Fibroblast of the aortic adventitia (primary cell): ENCODE results near the gene MYH7. TPM values are rescaled to one million over a fixed set of nuclear protein-coding genes. Genes with fewer than 3 reads are reported as not detected.

Experiments used
- DNase-seq: peaks from one replicate; pipeline ENCODE4 v3.0.0-alpha.2; 2010; ENCODE audit warnings: low read depth
- H3K4me3 ChIP-seq: 2 replicates; pipeline ENCODE4 v1.5.1; 2011; ENCODE audit warnings: low read depth, mild to moderate bottlenecking, control low read depth, low read length, moderate library complexity
- total RNA-seq: library from RNA; depleted of rRNA; stranded (reverse); fragments of >200 nt; gene quantifications from 2 replicates; pipeline ENCODE4 v1.2.3, GENCODE V29; 2012; ENCODE audit warnings: low replicate concordance
- TF ChIP-seq, protein P1 (sequence below): IDR thresholded peaks from 2 replicates; pipeline ENCODE4 v1.5.1; 2011; ENCODE audit warnings: mild to moderate bottlenecking, low read length, control low read depth, inconsistent platforms; ENCODE audit not compliant: insufficient read depth

The MYH7 gene
- total RNA-seq, 1 donor, result not detected

- no peak within 1 kb of the TSS for H3K4me3 ChIP-seq
- no peak for DNase-seq
- TF ChIP-seq, protein P1, sequence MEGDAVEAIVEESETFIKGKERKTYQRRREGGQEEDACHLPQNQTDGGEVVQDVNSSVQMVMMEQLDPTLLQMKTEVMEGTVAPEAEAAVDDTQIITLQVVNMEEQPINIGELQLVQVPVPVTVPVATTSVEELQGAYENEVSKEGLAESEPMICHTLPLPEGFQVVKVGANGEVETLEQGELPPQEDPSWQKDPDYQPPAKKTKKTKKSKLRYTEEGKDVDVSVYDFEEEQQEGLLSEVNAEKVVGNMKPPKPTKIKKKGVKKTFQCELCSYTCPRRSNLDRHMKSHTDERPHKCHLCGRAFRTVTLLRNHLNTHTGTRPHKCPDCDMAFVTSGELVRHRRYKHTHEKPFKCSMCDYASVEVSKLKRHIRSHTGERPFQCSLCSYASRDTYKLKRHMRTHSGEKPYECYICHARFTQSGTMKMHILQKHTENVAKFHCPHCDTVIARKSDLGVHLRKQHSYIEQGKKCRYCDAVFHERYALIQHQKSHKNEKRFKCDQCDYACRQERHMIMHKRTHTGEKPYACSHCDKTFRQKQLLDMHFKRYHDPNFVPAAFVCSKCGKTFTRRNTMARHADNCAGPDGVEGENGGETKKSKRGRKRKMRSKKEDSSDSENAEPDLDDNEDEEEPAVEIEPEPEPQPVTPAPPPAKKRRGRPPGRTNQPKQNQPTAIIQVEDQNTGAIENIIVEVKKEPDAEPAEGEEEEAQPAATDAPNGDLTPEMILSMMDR, result no peak
These were observed 58.8 kb downstream of the MYH7 start, which contains the start of gene CMTM5 for GRCh38 chr14:23376482-23377197. Gene CMTM5, plus strand, starts transcription at chr14:23377046. Its CDS starts 206 bp downstream, at chr14:23377252.

GRCh38 chr14:23375527-23376251, 59.8 kb downstream of the MYH7 start:
- DNase-seq, result no peak
- no peak overlapping the region for H3K4me3 ChIP-seq
- TF ChIP-seq, protein P1, result no peak

DNA sequence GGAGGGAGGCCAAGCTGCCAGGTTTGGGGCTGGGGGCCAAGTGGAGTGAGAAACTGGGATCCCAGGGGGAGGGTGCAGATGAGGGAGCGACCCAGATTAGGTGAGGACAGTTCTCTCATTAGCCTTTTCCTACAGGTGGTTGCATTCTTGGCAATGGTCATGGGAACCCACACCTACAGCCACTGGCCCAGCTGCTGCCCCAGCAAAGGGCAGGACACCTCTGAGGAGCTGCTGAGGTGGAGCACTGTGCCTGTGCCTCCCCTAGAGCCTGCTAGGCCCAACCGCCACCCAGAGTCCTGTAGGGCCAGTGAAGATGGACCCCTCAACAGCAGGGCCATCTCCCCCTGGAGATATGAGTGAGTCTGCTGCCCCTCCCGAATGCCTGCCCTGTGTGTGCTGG, 62.4 kb downstream of the MYH7 start:
- no peak for DNase-seq
- no peak overlapping the region for H3K4me3 ChIP-seq
- TF ChIP-seq, protein P1, result no peak

DNA sequence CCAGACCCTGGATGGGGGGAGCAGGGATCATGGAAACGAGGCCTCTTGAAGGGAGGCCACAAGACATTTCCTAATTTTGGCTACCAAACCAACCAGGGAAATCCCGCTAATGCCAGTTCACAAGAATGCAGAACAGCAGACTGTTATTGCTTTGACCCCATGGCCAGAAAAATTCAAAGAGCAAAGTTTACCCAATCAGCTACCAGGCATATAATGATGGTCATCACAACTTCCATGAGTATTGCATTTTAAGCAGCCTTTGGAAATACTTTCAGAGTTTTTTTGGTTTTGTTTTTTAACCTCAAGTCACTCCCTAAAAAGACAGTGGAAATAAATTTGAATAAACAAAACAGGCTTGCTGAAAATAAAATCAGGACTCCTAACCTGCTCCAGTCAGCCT, 63.0 kb downstream of the MYH7 start, which contains the start of gene IL25:
Gene IL25, plus strand, starts transcription at position 301 of the 400 bp plus-strand sequence.
- DNase-seq, result no peak
- H3K4me3 ChIP-seq, result no peak within 1 kb of the TSS
- TF ChIP-seq, protein P1, result no peak

- no peak overlapping the region for H3K4me3 ChIP-seq
- TF ChIP-seq, protein P1, result no peak
- DNase-seq, result no peak
These were observed 63.6 kb downstream of the MYH7 start for GRCh38 chr14:23371865-23372264.

- no peak overlapping the region for H3K4me3 ChIP-seq
- TF ChIP-seq, protein P1, result no peak
- no peak for DNase-seq
These were observed 65.2 kb downstream of the MYH7 start for GRCh38 chr14:23370221-23370620.
